Epithelial cell of esophagus (primary cell): ENCODE measurements around the gene RAMAC.

Source experiments
- DNase-seq: peaks from one replicate; pipeline ENCODE4 v3.0.0; 2010; ENCODE audit warnings: low read depth
- H3K4me3 ChIP-seq: 2 replicates; pipeline ENCODE4 v1.5.1; 2011; ENCODE audit warnings: mild to moderate bottlenecking, low read length, control low read depth
- CTCF ChIP-seq: IDR thresholded peaks from 2 replicates; pipeline ENCODE4 v1.5.1; 2011; ENCODE audit warnings: low read depth, mild to moderate bottlenecking, low read length, control low read depth, inconsistent platforms; ENCODE audit not compliant: insufficient read depth; ENCODE audit errors: missing control alignments

Gene RAMAC

GRCh38 chr15:82977076-82977475 lies 8.9 kb upstream of the RAMAC start:
- no peak for DNase-seq
- no peak for TF ChIP-seq CTCF
- H3K4me3 ChIP-seq, result no peak overlapping the region

- DNase-seq, result no peak
- no peak for TF ChIP-seq CTCF
- no peak overlapping the region for H3K4me3 ChIP-seq
Observed at GRCh38 chr15:82978438-82978837, 7.6 kb upstream of the RAMAC start.

- TF ChIP-seq CTCF, result no peak
- no peak overlapping the region for H3K4me3 ChIP-seq
- DNase-seq, result no peak
Observed at GRCh38 chr15:82979726-82980125, 6.3 kb upstream of the RAMAC start.

- no peak for DNase-seq
- TF ChIP-seq CTCF, result no peak
- H3K4me3 ChIP-seq, result no peak overlapping the region
Observed at GRCh38 chr15:82980981-82981380, 5.0 kb upstream of the RAMAC start.

GRCh38 chr15:82986442-82986780 lies 401 bp downstream of the RAMAC start:
- peak; percentile 45 for DNase-seq
- peak overlapping the region; percentile 99 for H3K4me3 ChIP-seq
- TF ChIP-seq CTCF, result no peak

- H3K4me3 ChIP-seq, result no peak overlapping the region
- no peak for DNase-seq
- TF ChIP-seq CTCF, result no peak
Observed at GRCh38 chr15:82992436-82992998, 6.5 kb downstream of the RAMAC start.

- DNase-seq, result no peak
Observed at GRCh38 chr15:82993144-82993543, 7.1 kb downstream of the RAMAC start.

More at GRCh38 chr15:82993144-82993543, 7.1 kb downstream of the RAMAC start:
- no peak overlapping the region for H3K4me3 ChIP-seq
- TF ChIP-seq CTCF, result no peak
